ENCODE results near the gene ZNF700.
"Not testable (repeated sequence)": the region's sequence is repeated elsewhere in the genome, so short reads cannot be mapped to it uniquely, and the experiment has no call there.

ZNF700 gene

DNA sequence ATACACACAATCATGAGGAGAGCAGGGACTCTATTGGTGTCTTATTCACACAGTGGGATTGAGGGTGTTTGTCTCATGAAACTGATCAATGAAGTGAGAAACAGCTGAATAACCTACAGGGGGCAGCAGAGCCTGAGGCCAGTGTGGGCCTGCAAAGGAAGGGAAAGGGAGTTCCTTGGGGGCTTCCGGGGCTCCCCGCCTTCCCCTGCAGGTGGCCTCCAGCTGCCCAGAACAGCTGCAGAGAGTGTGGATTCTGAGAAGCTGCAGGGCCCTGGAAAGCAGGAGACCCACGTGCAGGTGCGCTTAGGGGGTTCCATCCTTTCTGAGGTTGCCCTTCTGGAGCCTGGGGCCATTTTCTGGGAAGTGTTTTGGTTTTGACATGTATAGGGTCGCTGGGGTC is 60.1 kb downstream of the ZNF700 start:
- Histone ChIP-seq H3K27me3 (ENCODE audit: control insufficient read depth in 1 of 2, insufficient read depth in 2 of 2, low read length in 2 of 2) (no peaks in the 10 kb centered on the region), H3K4me1 (ENCODE audit: control insufficient read depth in 1 of 2, insufficient read depth in 2 of 2, low read length in 2 of 2) (no peaks in the 10 kb centered on the region), H3K27ac (ENCODE audit: low read depth, low read length) (no peak overlapping the region), H3K9me3 (ENCODE audit: control insufficient read depth in 1 of 2, low read length in 2 of 2) (peaks cover 21 to 29% of the 10 kb centered on the region in 2 donors), H3K4me3 (ENCODE audit: low read depth in 1 of 2, low read length in 2 of 2) (no peak overlapping the region), H3K36me3 (ENCODE audit: control insufficient read depth in 1 of 2, insufficient read depth in 2 of 2, low read length in 2 of 2) (peaks cover 0 to 2% of the 10 kb centered on the region in 2 donors), H3K9ac (ENCODE audit: low read depth in 1 of 2, low read length in 2 of 2) (no peak overlapping the region)

DNA sequence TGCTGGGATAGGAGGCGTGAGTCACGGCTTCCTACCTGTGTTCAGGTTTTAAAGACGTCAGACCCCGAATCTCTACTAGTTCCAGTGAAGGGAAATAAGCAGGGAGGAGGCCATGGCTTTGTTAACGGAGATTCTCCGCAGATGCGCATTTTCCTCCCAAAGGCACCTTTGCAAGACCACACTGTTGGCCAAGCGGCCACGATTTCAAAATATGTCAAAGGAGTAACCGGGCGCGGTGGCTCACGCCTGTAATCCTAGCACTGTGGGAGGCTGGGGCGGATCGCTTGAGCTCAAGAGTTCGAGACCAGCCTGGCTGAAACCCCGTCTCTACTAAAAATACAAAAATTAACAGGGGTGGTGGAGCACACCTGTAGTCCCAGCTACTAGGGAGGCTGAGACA is 61.8 kb downstream of the ZNF700 start:
- Histone ChIP-seq H3K27me3 (ENCODE audit: control insufficient read depth in 1 of 2, insufficient read depth in 2 of 2, low read length in 2 of 2) (no peaks in the 10 kb centered on the region), H3K9ac (ENCODE audit: low read depth in 1 of 2, low read length in 2 of 2) (no peak overlapping the region), H3K4me1 (ENCODE audit: control insufficient read depth in 1 of 2, insufficient read depth in 2 of 2, low read length in 2 of 2) (no peaks in the 10 kb centered on the region), H3K36me3 (ENCODE audit: control insufficient read depth in 1 of 2, insufficient read depth in 2 of 2, low read length in 2 of 2) (peaks cover 0 to 2% of the 10 kb centered on the region in 2 donors), H3K9me3 (ENCODE audit: control insufficient read depth in 1 of 2, low read length in 2 of 2) (peaks cover 7 to 11% of the 10 kb centered on the region in 2 donors), H3K4me3 (ENCODE audit: low read depth in 1 of 2, low read length in 2 of 2) (no peak overlapping the region), H3K27ac (ENCODE audit: low read depth, low read length) (no peak overlapping the region)

- Histone ChIP-seq H3K4me3 (ENCODE audit: low read depth in 1 of 2, low read length in 2 of 2) (peak overlapping the region; percentile 92 to 96), H3K36me3 (ENCODE audit: control insufficient read depth in 1 of 2, insufficient read depth in 2 of 2, low read length in 2 of 2) (peaks cover 0 to 2% of the 10 kb centered on the region in 2 donors), H3K27ac (ENCODE audit: low read depth, low read length) (peak overlapping the region; percentile 69), H3K27me3 (ENCODE audit: control insufficient read depth in 1 of 2, insufficient read depth in 2 of 2, low read length in 2 of 2) (no peaks in the 10 kb centered on the region), H3K9ac (ENCODE audit: low read depth in 1 of 2, low read length in 2 of 2) (peak overlapping the region; percentile 69 to 74), H3K9me3 (ENCODE audit: control insufficient read depth in 1 of 2, low read length in 2 of 2) (peaks cover 3% of the 10 kb centered on the region in 2 donors), H3K4me1 (ENCODE audit: control insufficient read depth in 1 of 2, insufficient read depth in 2 of 2, low read length in 2 of 2) (no peaks in the 10 kb centered on the region)
Observed at GRCh38 chr19:11987405-11988281, 62.7 kb downstream of the ZNF700 start.

GRCh38 chr19:11989112-11989456 is 64.2 kb downstream of the ZNF700 start:
- H3K9me3 ChIP-seq (ENCODE audit: control insufficient read depth in 1 of 2, low read length in 2 of 2) = no peaks in the 10 kb centered on the region
- H3K36me3 ChIP-seq (ENCODE audit: control insufficient read depth in 1 of 2, insufficient read depth in 2 of 2, low read length in 2 of 2) = peaks cover 0 to 2% of the 10 kb centered on the region in 2 donors
- no peak overlapping the region for H3K9ac ChIP-seq (ENCODE audit: low read depth in 1 of 2, low read length in 2 of 2)
- no peak overlapping the region for H3K27ac ChIP-seq (ENCODE audit: low read depth, low read length)
- no peaks in the 10 kb centered on the region for H3K27me3 ChIP-seq (ENCODE audit: control insufficient read depth in 1 of 2, insufficient read depth in 2 of 2, low read length in 2 of 2)
- H3K4me3 ChIP-seq (ENCODE audit: low read depth in 1 of 2, low read length in 2 of 2) = no peak overlapping the region
- no peaks in the 10 kb centered on the region for H3K4me1 ChIP-seq (ENCODE audit: control insufficient read depth in 1 of 2, insufficient read depth in 2 of 2, low read length in 2 of 2)

- H3K4me1 ChIP-seq (ENCODE audit: control insufficient read depth in 1 of 2, insufficient read depth in 2 of 2, low read length in 2 of 2); H3K4me3 ChIP-seq (ENCODE audit: low read depth in 1 of 2, low read length in 2 of 2); H3K27me3 ChIP-seq (ENCODE audit: control insufficient read depth in 1 of 2, insufficient read depth in 2 of 2, low read length in 2 of 2); H3K36me3 ChIP-seq (ENCODE audit: control insufficient read depth in 1 of 2, insufficient read depth in 2 of 2, low read length in 2 of 2); H3K9ac ChIP-seq (ENCODE audit: low read depth in 1 of 2, low read length in 2 of 2); H3K9me3 ChIP-seq (ENCODE audit: control insufficient read depth in 1 of 2, low read length in 2 of 2); H3K27ac ChIP-seq (ENCODE audit: low read depth, low read length): not testable (repeated sequence)
Observed at GRCh38 chr19:11991921-11992320, 67.0 kb downstream of the ZNF700 start.

GRCh38 chr19:11995174-11995573 is 70.3 kb downstream of the ZNF700 start:
- H3K4me3 ChIP-seq (ENCODE audit: low read depth in 1 of 2, low read length in 2 of 2) = no peak overlapping the region
- peaks cover 2 to 4% of the 10 kb centered on the region in 2 donors for H3K9me3 ChIP-seq (ENCODE audit: control insufficient read depth in 1 of 2, low read length in 2 of 2)
- no peaks in the 10 kb centered on the region for H3K4me1 ChIP-seq (ENCODE audit: control insufficient read depth in 1 of 2, insufficient read depth in 2 of 2, low read length in 2 of 2)
- no peak overlapping the region for H3K9ac ChIP-seq (ENCODE audit: low read depth in 1 of 2, low read length in 2 of 2)
- no peaks in the 10 kb centered on the region for H3K27me3 ChIP-seq (ENCODE audit: control insufficient read depth in 1 of 2, insufficient read depth in 2 of 2, low read length in 2 of 2)
- no peaks in the 10 kb centered on the region for H3K36me3 ChIP-seq (ENCODE audit: control insufficient read depth in 1 of 2, insufficient read depth in 2 of 2, low read length in 2 of 2)
- H3K27ac ChIP-seq (ENCODE audit: low read depth, low read length) = no peak overlapping the region
